GM12873 (cell line): ENCODE measurements around the gene RNF31.
A peak's percentile ranks its signal among the peaks of the same experiment; 100 is the strongest.

Experiments used
- CTCF ChIP-seq: IDR thresholded peaks from 2 replicates; pipeline ENCODE4 v1.5.1; 2012; ENCODE audit warnings: low read depth, mild to moderate bottlenecking, moderate library complexity, low read length, control low read depth; ENCODE audit not compliant: insufficient read depth; ENCODE audit errors: missing control alignments

RNF31 gene

GRCh38 chr14:24171422-24172260 lies 24.3 kb downstream of the RNF31 start, which contains the start of gene REC8:
TSS of gene REC8 (plus strand) at chr14:24172080. CDS start at chr14:24172553, 473 bp downstream.
- TF ChIP-seq CTCF: peak; percentile 2

DNA sequence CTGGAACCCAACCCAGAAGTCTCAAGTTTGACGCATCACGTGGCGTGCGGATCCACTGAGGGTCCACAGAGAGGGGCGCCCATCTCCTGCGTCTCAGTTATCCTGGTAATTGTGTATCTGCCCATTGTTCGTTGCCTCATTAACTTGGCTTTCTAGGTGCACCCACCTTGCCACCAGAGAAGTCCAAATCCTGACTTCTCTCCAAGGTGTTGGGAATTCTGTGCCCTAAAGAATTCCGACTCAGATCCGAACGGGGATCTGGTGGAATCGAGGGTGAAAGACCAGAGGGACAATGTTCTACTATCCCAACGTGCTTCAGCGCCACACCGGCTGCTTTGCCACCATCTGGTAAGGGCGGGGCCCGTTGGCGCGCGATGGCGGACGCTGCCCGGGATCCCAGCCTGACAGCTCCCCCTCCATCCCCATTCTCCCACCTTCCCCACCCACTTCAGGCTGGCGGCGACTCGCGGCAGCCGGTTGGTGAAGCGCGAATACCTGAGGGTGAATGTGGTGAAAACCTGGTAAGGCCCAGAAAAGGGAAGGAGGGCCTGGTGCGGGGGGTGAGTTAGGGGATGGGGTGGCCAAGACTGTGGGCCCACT lies 25.1 kb downstream of the RNF31 start:
- TF ChIP-seq CTCF: no peak

DNA sequence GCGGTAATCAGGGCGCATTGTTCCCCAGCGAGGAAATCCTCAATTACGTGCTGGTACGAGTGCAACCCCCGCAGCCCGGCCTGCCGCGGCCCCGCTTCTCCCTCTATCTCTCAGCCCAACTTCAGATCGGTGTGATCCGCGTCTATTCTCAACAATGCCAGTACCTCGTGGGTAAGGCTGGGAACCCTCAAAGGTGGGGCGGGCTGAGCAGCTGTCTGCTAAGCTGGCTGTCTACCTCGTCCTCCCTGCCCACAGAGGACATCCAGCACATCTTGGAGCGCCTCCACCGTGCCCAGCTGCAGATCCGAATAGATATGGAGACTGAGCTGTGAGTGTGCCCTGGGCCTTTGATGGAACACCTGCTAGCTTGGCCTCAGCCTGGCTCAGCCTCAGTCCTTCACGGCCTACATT lies 25.6 kb downstream of the RNF31 start:
- TF ChIP-seq CTCF: no peak

DNA sequence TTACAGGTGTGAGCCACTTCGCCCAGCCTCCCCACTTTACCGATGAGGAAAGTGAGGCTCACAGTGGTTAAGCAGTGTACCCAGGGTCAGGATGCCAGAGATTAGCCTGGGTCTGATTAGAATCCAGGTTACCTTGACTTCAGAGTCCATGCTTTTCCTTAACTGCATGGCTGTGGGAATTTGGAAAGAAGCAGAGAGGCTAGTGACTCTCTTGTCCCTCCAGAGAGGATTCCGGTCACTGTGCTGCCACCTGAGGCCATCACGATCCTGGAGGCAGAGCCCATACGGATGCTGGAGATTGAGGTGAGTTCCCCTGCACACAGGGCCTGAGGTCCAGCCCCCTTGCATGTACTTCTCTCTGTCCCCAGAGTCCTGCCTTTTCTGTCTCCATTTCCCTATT lies 29.3 kb downstream of the RNF31 start:
- TF ChIP-seq CTCF: no peak

DNA sequence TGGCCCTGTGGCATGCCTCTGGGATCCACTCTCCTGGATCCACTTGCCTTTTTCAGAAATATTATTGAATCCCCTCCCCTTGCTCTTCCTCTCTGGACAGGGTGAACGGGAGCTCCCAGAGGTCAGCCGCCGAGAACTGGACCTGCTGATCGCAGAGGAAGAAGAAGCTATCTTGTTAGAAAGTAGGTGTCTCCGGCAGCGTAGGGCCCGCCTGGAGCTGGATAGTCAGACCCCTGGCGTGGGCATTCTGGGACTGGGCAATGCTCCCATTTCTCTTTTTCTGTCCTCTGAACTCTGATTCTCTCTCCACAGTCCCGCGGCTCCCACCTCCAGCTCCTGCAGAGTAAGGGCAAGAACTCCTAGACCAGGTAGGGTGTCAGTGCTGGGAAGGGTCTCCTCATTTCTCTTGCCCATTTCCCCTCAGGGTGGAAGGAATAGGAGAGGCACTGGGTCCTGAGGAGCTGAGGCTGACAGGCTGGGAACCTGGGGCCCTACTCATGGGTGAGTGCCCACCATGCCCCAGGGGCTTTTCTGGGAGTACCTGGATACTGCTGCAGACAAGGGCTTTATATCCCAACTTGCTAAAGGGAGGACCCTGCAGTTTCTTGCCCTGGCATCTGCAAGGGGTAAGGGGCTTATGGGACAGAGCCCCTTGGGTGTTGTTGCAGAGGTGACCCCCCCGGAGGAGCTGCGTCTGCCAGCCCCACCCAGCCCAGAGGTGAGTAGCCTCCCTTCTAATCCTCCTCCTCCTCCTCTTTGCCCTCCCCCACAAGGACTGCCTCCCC lies 29.9 kb downstream of the RNF31 start:
- TF ChIP-seq CTCF: no peak

DNA sequence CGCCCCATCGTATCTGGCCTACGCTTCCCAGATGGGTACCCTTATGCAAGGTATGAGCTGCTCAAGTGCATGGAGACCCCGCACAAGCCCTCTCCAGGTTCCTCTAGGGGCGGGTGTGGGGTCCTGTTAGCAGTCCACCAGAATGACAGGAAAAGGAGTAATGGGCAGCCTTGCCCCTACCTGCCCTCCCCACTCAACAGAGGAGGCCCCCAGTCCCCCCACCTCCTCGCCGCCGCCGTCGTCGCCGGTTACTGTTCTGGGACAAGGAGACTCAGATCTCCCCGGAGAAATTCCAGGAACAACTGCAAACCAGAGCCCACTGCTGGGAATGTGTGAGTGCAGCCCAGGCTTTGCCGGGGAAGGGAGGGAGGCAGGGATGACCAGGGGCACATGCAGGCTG lies 30.6 kb downstream of the RNF31 start:
- no peak for TF ChIP-seq CTCF
